ENCODE data around the gene CACNA1C.
A peak's percentile ranks its signal among the peaks of the same experiment; 100 is the strongest.

CACNA1C gene

GRCh38 chr12:2332236-2332635 is 279.4 kb downstream of the CACNA1C start:
- DNase-seq, result no peak

- no peak for DNase-seq
These were observed 280.2 kb downstream of the CACNA1C start for GRCh38 chr12:2332947-2333346.

GRCh38 chr12:2333491-2334195 is 280.9 kb downstream of the CACNA1C start:
- no peak for DNase-seq

GRCh38 chr12:2334271-2334670 is 281.5 kb downstream of the CACNA1C start:
- no peak for DNase-seq

- DNase-seq, result no peak
These were observed 281.9 kb downstream of the CACNA1C start for GRCh38 chr12:2334689-2335088.

- no peak for DNase-seq
These were observed 282.3 kb downstream of the CACNA1C start for GRCh38 chr12:2335109-2335508.

GRCh38 chr12:2335513-2335912 is 282.7 kb downstream of the CACNA1C start:
- DNase-seq, result no peak

- DNase-seq, result no peak
These were observed 283.1 kb downstream of the CACNA1C start for GRCh38 chr12:2335916-2336315.

GRCh38 chr12:2336409-2336829 is 283.6 kb downstream of the CACNA1C start:
- DNase-seq, result peak; percentile 42 to 54

- DNase-seq, result no peak
These were observed 284.5 kb downstream of the CACNA1C start for GRCh38 chr12:2337031-2338010.

GRCh38 chr12:2338381-2338780 is 285.6 kb downstream of the CACNA1C start:
- DNase-seq, result no peak

- DNase-seq, result peak; percentile 62 to 70
These were observed 286.2 kb downstream of the CACNA1C start for GRCh38 chr12:2338991-2339431.

- no peak for DNase-seq
These were observed 288.4 kb downstream of the CACNA1C start for GRCh38 chr12:2341051-2341751.

- peak; percentile 89 to 91 for DNase-seq
These were observed 289.1 kb downstream of the CACNA1C start for GRCh38 chr12:2341871-2342270.

- DNase-seq, result no peak
These were observed 290.9 kb downstream of the CACNA1C start for GRCh38 chr12:2343681-2344080.

GRCh38 chr12:2344476-2344875 is 291.7 kb downstream of the CACNA1C start:
- DNase-seq, result no peak

- DNase-seq, result no peak
These were observed 292.1 kb downstream of the CACNA1C start for GRCh38 chr12:2344885-2345284.

- no peak for DNase-seq
These were observed 293.1 kb downstream of the CACNA1C start for GRCh38 chr12:2345902-2346301.

GRCh38 chr12:2346416-2346815 is 293.6 kb downstream of the CACNA1C start:
- DNase-seq, result no peak

- no peak for DNase-seq
These were observed 294.5 kb downstream of the CACNA1C start for GRCh38 chr12:2347137-2347843.

GRCh38 chr12:2347844-2348481 is 295.2 kb downstream of the CACNA1C start:
- DNase-seq, result no peak

GRCh38 chr12:2348482-2348852 is 295.7 kb downstream of the CACNA1C start:
- DNase-seq, result no peak
